GM19328 (cell line): ENCODE results near the gene AKIRIN2.

Source experiments
- ATAC-seq: cut with Tn5 transposase; IDR thresholded peaks from one replicate; pipeline ENCODE4 v1.9.1; 2021; ENCODE audit warnings: mild to moderate bottlenecking, moderate library complexity; ENCODE audit not compliant: unreplicated experiment

AKIRIN2 gene

DNA sequence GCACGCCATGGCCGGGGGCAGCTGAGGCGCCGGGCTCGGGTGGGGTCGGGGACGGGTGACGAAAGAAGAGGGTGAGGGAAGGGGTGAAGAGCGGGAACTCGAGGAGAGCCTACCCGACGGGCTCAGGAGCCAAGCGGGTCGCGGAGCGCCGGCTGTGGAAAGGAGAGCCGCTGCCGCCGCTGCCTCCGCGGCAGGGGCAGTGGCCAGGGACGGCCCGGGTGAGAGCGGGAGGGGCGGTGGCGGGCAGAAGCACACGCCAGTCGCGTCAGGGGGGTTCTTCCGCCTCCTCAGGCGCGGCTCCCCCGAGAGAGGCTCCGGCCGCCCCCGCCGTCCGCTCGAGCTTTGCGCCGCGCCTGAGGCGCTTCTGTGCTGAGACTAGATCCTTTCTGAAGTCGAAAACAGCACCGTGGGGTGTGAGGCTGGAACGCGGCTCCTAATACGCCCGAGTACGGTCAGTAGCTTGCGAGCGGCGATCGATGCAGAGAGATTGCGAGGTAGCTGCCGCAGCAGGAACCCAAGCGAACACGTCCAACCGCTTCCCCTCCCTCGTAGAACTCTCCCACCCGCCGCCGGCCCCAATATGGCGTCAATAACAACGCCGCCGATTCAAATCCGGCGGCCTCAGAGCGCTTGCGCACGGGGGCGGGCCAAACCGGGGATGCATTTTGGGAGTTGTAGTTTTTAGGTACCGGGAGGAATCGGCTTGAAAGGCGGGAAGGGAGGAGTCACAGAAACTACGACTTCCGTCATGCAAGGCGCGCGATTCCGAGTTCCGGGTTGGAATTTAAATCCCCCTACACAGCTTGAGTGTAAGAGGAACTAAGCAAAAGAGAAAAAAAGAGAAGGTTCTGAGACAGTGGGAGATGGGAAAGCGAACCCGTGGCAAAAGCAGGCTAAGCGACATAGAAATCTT lies at the start of gene AKIRIN2:
AKIRIN2 (minus strand) TSS at position 558 of the 913 bp plus-strand sequence; CDS start at position 9, 549 bp downstream.
- peak; percentile 68 for ATAC-seq

DNA sequence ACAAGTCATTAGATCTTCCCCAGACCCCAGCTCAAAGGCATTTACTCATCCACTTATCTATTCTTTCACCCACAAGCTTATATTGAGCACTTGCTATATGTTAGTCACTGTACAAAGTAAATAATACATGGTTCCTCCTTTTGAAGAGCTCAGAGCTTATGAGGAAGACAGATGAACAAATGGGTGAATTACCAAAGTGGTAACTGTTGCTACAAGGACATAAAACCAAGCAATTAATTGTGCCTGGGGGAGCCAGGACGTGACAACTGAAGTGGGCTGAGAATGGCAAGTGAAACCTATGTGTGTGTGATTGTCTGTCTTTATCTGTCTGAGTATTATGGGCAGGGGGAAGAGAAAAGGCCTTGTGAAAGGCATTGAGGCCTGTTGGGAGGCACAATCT lies 45.6 kb upstream of the AKIRIN2 start:
- ATAC-seq: no peak

DNA sequence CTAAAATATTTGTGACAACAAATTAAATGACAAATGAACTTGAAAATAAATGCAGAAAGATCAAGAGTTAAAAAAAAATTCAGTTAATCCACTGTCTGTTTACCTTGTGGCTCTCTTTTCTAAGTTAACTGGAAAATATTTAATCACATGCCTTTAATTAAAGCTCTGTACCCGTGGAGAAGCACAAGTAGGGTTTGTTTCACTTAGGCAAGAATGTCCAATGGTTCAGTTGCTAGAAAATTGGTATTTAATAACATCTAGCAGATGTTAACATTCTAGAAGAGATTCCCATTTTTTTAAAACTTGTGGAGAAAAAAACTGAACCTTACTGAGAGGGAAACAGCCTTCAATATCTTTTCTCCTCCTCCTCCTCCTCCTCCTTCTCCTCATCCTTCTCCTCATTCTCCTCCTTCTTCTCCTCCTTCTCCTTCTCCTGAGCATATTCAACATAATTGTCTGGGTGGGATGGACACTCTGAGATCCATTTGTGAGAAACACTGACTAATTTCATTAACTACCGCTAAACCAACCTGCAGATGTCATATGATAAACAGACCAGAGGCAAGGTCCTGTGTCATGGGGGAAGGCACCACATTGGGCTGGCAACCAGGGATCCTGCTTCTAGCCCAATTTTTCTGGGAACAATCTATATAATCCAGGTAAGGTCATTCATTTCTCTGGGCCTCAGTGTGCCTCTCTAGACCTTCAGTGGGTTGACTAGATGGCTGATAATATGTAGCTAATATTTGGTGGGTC lies 44.1 kb upstream of the AKIRIN2 start:
- no peak for ATAC-seq

GRCh38 chr6:87743454-87743853 lies 41.4 kb upstream of the AKIRIN2 start:
- ATAC-seq: no peak

- no peak for ATAC-seq
Measured at GRCh38 chr6:87742106-87742505, 40.1 kb upstream of the AKIRIN2 start.

GRCh38 chr6:87741001-87741650 lies 39.1 kb upstream of the AKIRIN2 start:
- no peak for ATAC-seq

DNA sequence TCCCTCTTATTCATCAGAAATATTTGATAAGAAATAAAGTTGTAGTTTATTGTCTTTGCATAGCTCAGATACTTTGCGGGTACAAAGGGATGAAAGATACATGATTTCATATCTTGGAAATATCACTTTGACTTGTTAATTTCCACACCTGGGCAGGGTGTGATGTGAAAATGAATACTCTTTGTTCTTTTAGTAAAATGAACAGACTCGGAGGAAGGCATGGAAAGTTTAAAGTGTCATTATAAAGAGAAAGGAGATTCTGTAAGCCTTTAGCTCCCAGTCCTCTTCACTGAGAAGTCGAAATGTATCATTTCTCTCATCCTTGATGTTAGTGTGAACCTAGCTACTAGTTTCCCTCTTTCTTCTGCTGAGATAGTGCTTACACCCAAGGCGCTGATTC lies 36.7 kb upstream of the AKIRIN2 start:
- no peak for ATAC-seq

- no peak for ATAC-seq
Measured at GRCh38 chr6:87738000-87738399, 36.0 kb upstream of the AKIRIN2 start.

GRCh38 chr6:87736809-87737540 lies 34.9 kb upstream of the AKIRIN2 start:
- ATAC-seq: no peak

GRCh38 chr6:87731818-87732661 lies 30.0 kb upstream of the AKIRIN2 start:
- ATAC-seq: peak; percentile 63

- no peak for ATAC-seq
Measured at GRCh38 chr6:87731080-87731479, 29.0 kb upstream of the AKIRIN2 start.

- ATAC-seq: no peak
Measured at GRCh38 chr6:87729965-87730719, 28.1 kb upstream of the AKIRIN2 start.

- no peak for ATAC-seq
Measured at GRCh38 chr6:87728706-87729105, 26.7 kb upstream of the AKIRIN2 start.

- peak; percentile 71 for ATAC-seq
Measured at GRCh38 chr6:87724983-87725811, 23.2 kb upstream of the AKIRIN2 start.

- no peak for ATAC-seq
Measured at GRCh38 chr6:87723170-87724078, 21.4 kb upstream of the AKIRIN2 start.

DNA sequence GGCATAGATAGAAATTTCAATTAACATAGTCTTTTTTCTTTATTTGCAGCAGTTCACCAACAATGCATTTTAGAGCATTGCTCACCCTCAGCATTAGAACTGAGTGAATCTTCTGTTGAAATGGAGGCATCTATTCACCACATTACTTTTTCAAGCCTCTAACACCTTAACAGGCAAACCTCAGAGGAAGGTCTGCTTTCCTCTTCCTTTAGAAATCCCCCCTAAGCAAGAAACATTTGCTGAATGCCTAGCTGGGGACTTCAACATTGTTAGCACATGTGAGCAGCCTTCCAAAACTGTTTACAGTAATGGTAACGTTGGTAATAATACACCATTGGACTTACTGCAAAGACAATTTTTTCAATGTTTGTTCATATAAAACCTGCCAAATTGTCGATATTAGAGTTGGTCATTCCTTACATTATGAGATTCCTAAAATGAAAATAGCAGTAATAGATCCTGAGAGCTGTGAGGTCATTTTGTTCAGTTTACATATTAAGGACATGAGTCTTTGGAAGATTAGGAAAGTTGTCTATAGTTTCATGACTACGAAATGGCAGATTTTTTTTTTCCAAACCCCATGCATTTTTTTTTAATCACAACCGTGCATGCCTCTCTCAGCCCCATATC lies 20.6 kb upstream of the AKIRIN2 start:
- no peak for ATAC-seq

GRCh38 chr6:87721311-87721710 lies 19.3 kb upstream of the AKIRIN2 start:
- ATAC-seq: no peak
